H1 (cell line): ENCODE data around the gene SMARCC1. TPM values are rescaled to one million over a fixed set of nuclear protein-coding genes. Genes with fewer than 3 reads are reported as not detected.

ENCODE experiments used
- ATF2 ChIP-seq: IDR thresholded peaks from 2 replicates; pipeline ENCODE4 v1.6.1; 2012; ENCODE audit warnings: low read length, inconsistent platforms
- BACH1 ChIP-seq: IDR thresholded peaks from 2 replicates; pipeline ENCODE4 v1.6.1; 2012; ENCODE audit warnings: low read length, improper control_type of control experiment
- POLR2AphosphoS5 ChIP-seq: IDR thresholded peaks from 2 replicates; pipeline ENCODE4 v1.6.1; 2011; ENCODE audit warnings: low read depth, low read length
- RXRA ChIP-seq: IDR thresholded peaks from 2 replicates; pipeline ENCODE4 v1.6.1; 2011; ENCODE audit warnings: low read depth, mild to moderate bottlenecking, low read length, moderate library complexity; ENCODE audit not compliant: insufficient read depth
- SP1 ChIP-seq: IDR thresholded peaks from 2 replicates; pipeline ENCODE4 v1.6.1; 2011; ENCODE audit warnings: low read depth, low read length
- polyA plus RNA-seq, 7 experiments: library from polyadenylated mRNA; depleted of rRNA in 3 of 7; stranded (reverse) in 5 of 7; unstranded in 2 of 7; fragments of >200 nt in 5 of 7; fragments of 200-250 nt in 2 of 7; gene quantifications; 1 replicate in 5 of 7; 2 replicates in 1 of 7; 4 replicates in 1 of 7; pipeline versions ENCODE4 v1.2.1 to v1.2.3, GENCODE V29; 2011 to 2013; ENCODE audit warnings: missing spikeins in 2 of 7, mixed read lengths in 2 of 7
- total RNA-seq: library from RNA; stranded (reverse); fragmentation: NEBNext Ultra II Directional; extraction: Animal tissue kit (Norgen Biotek cat#: 25700); gene quantifications from 2 replicates; pipeline ENCODE4 v1.2.1, GENCODE V29; 2021
- TF ChIP-seq, protein P1 (sequence below): IDR thresholded peaks from 2 replicates; pipeline ENCODE4 v1.6.1; 2012; ENCODE audit warnings: inconsistent platforms

SMARCC1 gene
- total and polyA plus RNA-seq, 2 of the 8 experiments (the other 6 are each of a cell fraction or from before 2014, with no cell fraction given) = 64.1 to 335 TPM

GRCh38 chr3:47669026-47669749, 112.5 kb downstream of the SMARCC1 start (continued):
- no peak for TF ChIP-seq BACH1
- TF ChIP-seq RXRA = no peak
- TF ChIP-seq ATF2 = no peak
- no peak for TF ChIP-seq SP1
- TF ChIP-seq, protein P1, sequence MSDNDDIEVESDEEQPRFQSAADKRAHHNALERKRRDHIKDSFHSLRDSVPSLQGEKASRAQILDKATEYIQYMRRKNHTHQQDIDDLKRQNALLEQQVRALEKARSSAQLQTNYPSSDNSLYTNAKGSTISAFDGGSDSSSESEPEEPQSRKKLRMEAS = no peak
- TF ChIP-seq POLR2AphosphoS5 = no peak
